Parathyroid adenoma (tissue), 2 donors: ENCODE data around the gene PTCH1.

ENCODE experiments used
- H2AFZ ChIP-seq: fragments of 300-600 bp; sonication (generic); one replicate; pipeline ENCODE4 v1.7.0; 2017; ENCODE audit warnings: antibody characterized with exemption, mild to moderate bottlenecking
- H3K27ac ChIP-seq: fragments of 300-600 bp; sonication (generic); one replicate; pipeline ENCODE4 v1.7.0; 2017
- H3K27me3 ChIP-seq: fragments of 300-600 bp; sonication (generic); one replicate; pipeline ENCODE4 v1.7.0; 2017; ENCODE audit warnings: low read length; ENCODE audit not compliant: control insufficient read depth, insufficient read depth
- H3K36me3 ChIP-seq: fragments of 300-600 bp; sonication (generic); one replicate; pipeline ENCODE4 v1.7.0; 2017; ENCODE audit warnings: low read length; ENCODE audit not compliant: control insufficient read depth, insufficient read depth
- H3K4me1 ChIP-seq: fragments of 300-600 bp; sonication (generic); one replicate; pipeline ENCODE4 v1.7.0; 2017; ENCODE audit warnings: control low read depth
- H3K4me2 ChIP-seq: fragments of 300-600 bp; sonication (generic); one replicate; pipeline ENCODE4 v1.7.0; 2017; ENCODE audit warnings: low read length
- H3K4me3 ChIP-seq: fragments of 300-600 bp; sonication (generic); one replicate; pipeline ENCODE4 v1.7.0; 2017; ENCODE audit warnings: low read depth, low read length
- H3K79me2 ChIP-seq: fragments of 300-600 bp; sonication (generic); one replicate; pipeline ENCODE4 v1.7.0; 2017; ENCODE audit warnings: control low read depth
- H3K9ac ChIP-seq: fragments of 300-600 bp; sonication (generic); one replicate; pipeline ENCODE4 v1.7.0; 2017; ENCODE audit warnings: mild to moderate bottlenecking
- H3K9me3 ChIP-seq: fragments of 300-600 bp; sonication (generic); one replicate; pipeline ENCODE4 v1.7.0; 2017; ENCODE audit warnings: low read length; ENCODE audit not compliant: control insufficient read depth
- CTCF ChIP-seq: fragments of 300-600 bp; sonication (generic); IDR thresholded peaks from one replicate; pipeline ENCODE4 v1.7.0; 2017; ENCODE audit warnings: antibody characterized with exemption, mild to moderate bottlenecking
- donor health status: primary hyperparathyroidism.

PTCH1 gene

GRCh38 chr9:95513711-95514110, 3.1 kb downstream of the PTCH1 start:
- no peak overlapping the region for H3K27ac ChIP-seq
- no peak overlapping the region for H3K4me3 ChIP-seq
- TF ChIP-seq CTCF: no peak

GRCh38 chr9:95512709-95513095, 4.1 kb downstream of the PTCH1 start:
- Histone ChIP-seq H3K27me3 (no peaks in the 10 kb centered on the region), H3K9ac (no peak overlapping the region), H3K36me3 (no peaks in the 10 kb centered on the region), H3K9me3 (no peaks in the 10 kb centered on the region), H3K4me3 (no peak overlapping the region), H3K79me2 (no peaks in the 10 kb centered on the region), H3K27ac (no peak overlapping the region), H2AFZ (no peak overlapping the region), H3K4me2 (no peak overlapping the region), H3K4me1 (no peaks in the 10 kb centered on the region)
- TF ChIP-seq CTCF: no peak

More at GRCh38 chr9:95513711-95514110, 3.1 kb downstream of the PTCH1 start:
- no peak overlapping the region for H3K9ac ChIP-seq
- no peaks in the 10 kb centered on the region for H3K36me3 ChIP-seq
- H3K27me3 ChIP-seq: no peaks in the 10 kb centered on the region
- no peaks in the 10 kb centered on the region for H3K79me2 ChIP-seq
- no peak overlapping the region for H3K4me2 ChIP-seq
- H3K9me3 ChIP-seq: no peaks in the 10 kb centered on the region
- H3K4me1 ChIP-seq: no peaks in the 10 kb centered on the region
- H2AFZ ChIP-seq: no peak overlapping the region

GRCh38 chr9:95511952-95512708, 4.6 kb downstream of the PTCH1 start:
- H3K4me2 ChIP-seq: peak overlapping the region; percentile 81
- no peak for TF ChIP-seq CTCF
- no peaks in the 10 kb centered on the region for H3K79me2 ChIP-seq
- H3K27me3 ChIP-seq: no peaks in the 10 kb centered on the region
- no peaks in the 10 kb centered on the region for H3K9me3 ChIP-seq
- H3K36me3 ChIP-seq: no peaks in the 10 kb centered on the region
- no peak overlapping the region for H3K9ac ChIP-seq
- no peak overlapping the region for H3K27ac ChIP-seq
- no peaks in the 10 kb centered on the region for H3K4me1 ChIP-seq
- H2AFZ ChIP-seq: no peak overlapping the region
- H3K4me3 ChIP-seq: no peak overlapping the region

- Histone ChIP-seq H3K9ac (no peak overlapping the region), H3K79me2 (no peaks in the 10 kb centered on the region), H3K4me3 (peak overlapping the region; percentile 70), H3K36me3 (no peaks in the 10 kb centered on the region), H3K4me2 (peak overlapping the region; percentile 81), H3K27ac (peak overlapping the region; percentile 77), H3K4me1 (no peaks in the 10 kb centered on the region), H3K27me3 (no peaks in the 10 kb centered on the region), H3K9me3 (no peaks in the 10 kb centered on the region), H2AFZ (peak overlapping the region; percentile 97)
- no peak for TF ChIP-seq CTCF
Observed at GRCh38 chr9:95511616-95511931, 5.2 kb downstream of the PTCH1 start.
